ENCODE data around the gene NFRKB.

NFRKB gene

GRCh38 chr11:129922674-129923073, 27.3 kb upstream of the NFRKB start:
- no peak for TF ChIP-seq CTCF (IDR thresholded peaks at IDR 0.05)

GRCh38 chr11:129918361-129918760, 23.0 kb upstream of the NFRKB start:
- no peak for TF ChIP-seq CTCF (IDR thresholded peaks at IDR 0.05)

- no peak for TF ChIP-seq CTCF (IDR thresholded peaks at IDR 0.05)
These were observed 21.9 kb upstream of the NFRKB start for GRCh38 chr11:129917231-129917630.

- TF ChIP-seq CTCF (IDR thresholded peaks at IDR 0.05) = no peak
These were observed 15.9 kb upstream of the NFRKB start for GRCh38 chr11:129911298-129911697.

- no peak for TF ChIP-seq CTCF (IDR thresholded peaks at IDR 0.05)
These were observed 15.0 kb upstream of the NFRKB start for GRCh38 chr11:129910360-129910759.

GRCh38 chr11:129905402-129905801, 10.0 kb upstream of the NFRKB start:
- TF ChIP-seq CTCF (IDR thresholded peaks at IDR 0.05) = no peak

GRCh38 chr11:129896062-129896461, 684 bp upstream of the NFRKB start:
- TF ChIP-seq CTCF (IDR thresholded peaks at IDR 0.05) = no peak

Measured in LNCAP (cell line).